ENCODE measurements around the gene HSPA5. TPM values are rescaled to one million over a fixed set of nuclear protein-coding genes. Genes with fewer than 3 reads are reported as not detected.
A peak's percentile ranks its signal among the peaks of the same experiment; 100 is the strongest.

The HSPA5 gene
- total and polyA plus RNA-seq, 2 experiments from 2014 or later = 259 to 265 TPM

- TF ChIP-seq NANOG (IDR thresholded peaks at IDR 0.05; ENCODE audit: borderline replicate concordance) (no peak), CREB1 (CRISPR knock-in tag; IDR thresholded peaks at IDR 0.05; ENCODE audit: low read depth) (no peak), STAT1 (IDR thresholded peaks at IDR 0.05; ENCODE audit: unreplicated experiment) (no peak)
These were observed 27.0 kb downstream of the HSPA5 start (continued) for GRCh38 chr9:125214186-125214585.

GRCh38 chr9:125204477-125204876 is 36.7 kb downstream of the HSPA5 start:
- no peak overlapping the region for H3K27ac ChIP-seq (ENCODE audit: low read depth)
- TF ChIP-seq NANOG (IDR thresholded peaks at IDR 0.05; ENCODE audit: borderline replicate concordance) (no peak), POLR2AphosphoS5 (IDR thresholded peaks at IDR 0.05; ENCODE audit: low read depth) (no peak), ETS1 (IDR thresholded peaks at IDR 0.05) (no peak), EZH2 (IDR thresholded peaks at IDR 0.05; ENCODE audit: low read depth, unreplicated experiment) (no peak), ZNF114 (CRISPR knock-in tag; IDR thresholded peaks at IDR 0.05) (no peak), CREB1 (CRISPR knock-in tag; IDR thresholded peaks at IDR 0.05; ENCODE audit: low read depth) (no peak), CTCF (conservative IDR thresholded peaks at IDR 0.05; ENCODE audit: low read depth in 2 of 2) (no peak), STAT1 (IDR thresholded peaks at IDR 0.05; ENCODE audit: unreplicated experiment) (no peak), ZNF331 (CRISPR knock-in tag; IDR thresholded peaks at IDR 0.05; ENCODE audit: low read depth) (no peak), ZNF462 (CRISPR knock-in tag; IDR thresholded peaks at IDR 0.05) (no peak)
- no peaks in the 10 kb centered on the region for H3K27me3 ChIP-seq (ENCODE audit: insufficient read depth)
- no peak overlapping the region for H2AFZ ChIP-seq
- Mint-ChIP-seq H3K9me3 (no peaks in the 10 kb centered on the region), H3K4me3 (no peak overlapping the region), H3K4me1 (peaks cover 7% of the 10 kb centered on the region), H3K36me3 (ENCODE audit: low read depth) (peaks cover 41% of the 10 kb centered on the region), H3K27ac (peak overlapping the region; percentile 42; the same call in 1 of the 2 replicates), H3K27me3 (ENCODE audit: insufficient read depth, low read depth, poor library complexity) (peaks cover 8% of the 10 kb centered on the region)
- H3K4me3 ChIP-seq = no peak overlapping the region
- H3K79me2 ChIP-seq (replicated peaks; ENCODE audit: insufficient read depth) = peaks cover 9% of the 10 kb centered on the region; the same call in 1 of the 2 replicates
- no peaks in the 10 kb centered on the region; the same call in 1 of the 2 replicates for H4K20me1 ChIP-seq (replicated peaks; ENCODE audit: insufficient read depth)
- no peak for ATAC-seq
- H3F3A ChIP-seq (replicated peaks; ENCODE audit: low read depth) = peaks cover 5% of the 10 kb centered on the region; the same call in 1 of the 2 replicates
- peaks cover 7% of the 10 kb centered on the region for H3K4me1 ChIP-seq (ENCODE audit: insufficient read depth)
- DNase-seq (ENCODE audit: low spot score) = no peak
- no peaks in the 10 kb centered on the region for H3K9me2 ChIP-seq (ENCODE audit: insufficient read depth)
- H3K36me3 ChIP-seq (ENCODE audit: insufficient read depth) = peaks cover 8% of the 10 kb centered on the region
- no peak overlapping the region for H3K4me2 ChIP-seq

Measured in GM23338 (cell line).